Mucosa of gallbladder (tissue), 1 donor: ENCODE results near the gene RBPJL. TPM values are rescaled to one million over a fixed set of nuclear protein-coding genes. Genes with fewer than 3 reads are reported as not detected.

ENCODE experiments used
- DNase-seq: peaks from one replicate; pipeline ENCODE4 v3.0.0-alpha.2; 2020; ENCODE audit warnings: low spot score
- total RNA-seq: library from RNA; stranded (reverse); gene quantifications from one replicate; pipeline ENCODE4 v1.2.1, GENCODE V29; 2021
- donor health status: DM: no; HTN: no; CAD: no.

Gene RBPJL
- total RNA-seq, 1 donor from 2014 or later, result 0.26 TPM

DNA sequence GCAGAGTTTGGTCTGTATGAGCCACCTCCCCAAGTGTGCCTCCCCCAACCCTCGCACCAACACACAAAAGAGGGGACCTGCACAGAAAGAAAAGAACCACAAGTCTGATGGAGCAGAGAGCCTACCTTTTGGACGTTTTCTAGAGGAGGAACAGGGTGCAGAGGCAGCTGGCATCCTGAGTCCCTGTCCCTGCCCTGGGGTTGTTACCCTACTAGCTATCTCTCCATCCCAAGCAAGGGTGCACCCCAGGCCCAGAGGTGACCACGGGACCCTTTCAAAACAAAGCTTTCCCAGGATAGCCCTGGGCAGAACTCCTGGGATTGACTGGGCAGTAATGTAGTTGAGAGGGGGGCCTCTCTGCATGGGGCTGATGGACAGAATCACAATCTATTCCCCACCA lies 11.2 kb downstream of the RBPJL start:
- no peak for DNase-seq

DNA sequence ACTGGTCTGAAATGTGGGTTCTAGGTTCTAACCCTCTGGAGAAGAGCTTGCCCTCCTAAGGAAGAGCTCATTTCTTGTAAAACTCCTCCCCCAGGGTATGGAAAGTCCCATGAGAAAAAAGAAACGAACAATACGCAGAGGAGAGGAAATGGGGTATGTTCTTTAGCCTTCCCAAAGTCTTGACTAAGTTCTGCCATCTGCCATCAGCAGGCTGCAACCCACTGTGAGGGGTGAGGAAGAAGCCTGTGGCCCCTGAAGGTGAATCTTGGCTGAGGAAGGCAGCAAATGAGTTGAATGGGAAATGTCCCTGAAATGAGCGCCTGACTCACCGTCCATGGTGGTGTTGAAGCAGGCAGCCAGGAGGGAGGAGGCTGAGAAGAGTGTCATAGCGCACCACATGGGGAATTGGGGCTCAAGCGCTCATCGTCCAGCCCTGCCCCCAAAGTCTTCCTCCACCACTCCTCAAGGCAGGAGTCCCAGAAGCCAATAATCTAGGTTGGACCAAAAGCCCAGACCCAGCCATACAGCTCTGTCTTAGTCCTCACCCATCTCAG lies 11.8 kb downstream of the RBPJL start:
- no peak for DNase-seq

- DNase-seq, result no peak
Measured at GRCh38 chr20:45318948-45319347, 12.3 kb downstream of the RBPJL start.

DNA sequence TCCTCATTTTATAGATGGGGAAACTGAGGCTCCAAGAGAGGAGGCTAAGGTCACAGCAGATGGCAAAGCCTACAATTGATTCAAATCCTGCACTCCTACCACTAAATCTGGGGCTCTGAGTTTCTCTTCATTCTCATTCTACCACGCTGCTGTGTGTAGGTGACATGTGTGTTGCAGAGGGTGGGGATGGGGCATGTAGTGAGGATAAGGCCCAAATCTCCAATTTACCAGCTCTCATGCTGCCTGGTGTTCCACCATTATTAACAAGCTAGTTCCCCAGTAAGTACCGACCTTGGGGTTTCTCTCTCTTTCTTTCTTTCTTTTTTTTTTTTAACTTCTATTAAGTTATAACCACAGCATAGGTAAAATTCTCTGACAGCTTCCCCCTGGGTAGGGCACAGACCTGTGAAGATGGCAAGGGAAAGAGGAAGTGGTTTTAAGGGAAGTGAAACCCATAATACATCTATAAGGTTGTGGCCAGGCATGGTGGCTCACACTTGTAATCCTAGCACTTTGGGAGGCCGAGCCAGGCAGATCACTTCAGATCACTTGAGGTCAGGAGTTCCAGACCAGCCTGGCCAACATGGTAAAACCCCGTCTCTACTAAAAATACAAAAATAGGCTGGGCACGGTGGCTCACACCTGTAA lies 14.4 kb downstream of the RBPJL start:
- DNase-seq, result no peak

GRCh38 chr20:45322952-45323383 lies 16.3 kb downstream of the RBPJL start:
- DNase-seq, result peak; percentile 69

DNA sequence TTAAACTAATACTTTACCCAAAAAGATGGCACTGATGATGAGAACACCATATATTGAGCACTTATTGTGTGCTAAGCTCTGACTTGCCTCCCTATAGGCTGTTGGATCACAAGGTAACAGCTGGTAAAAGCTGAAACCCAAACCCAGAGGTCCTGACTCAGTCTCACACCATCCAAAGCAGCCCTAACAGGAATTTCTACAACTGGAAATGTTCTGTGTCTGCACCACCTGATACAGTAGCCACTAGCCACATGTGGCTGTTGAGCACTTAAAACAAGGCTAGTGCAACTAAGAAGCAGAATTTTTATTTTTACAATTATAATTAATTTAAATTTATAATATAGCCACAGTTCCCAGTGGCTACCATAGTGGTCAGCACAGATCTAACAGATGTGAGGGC lies 17.1 kb downstream of the RBPJL start:
- no peak for DNase-seq

GRCh38 chr20:45325371-45325770 lies 18.7 kb downstream of the RBPJL start:
- no peak for DNase-seq

GRCh38 chr20:45328451-45328850 lies 21.8 kb downstream of the RBPJL start:
- DNase-seq, result no peak

DNA sequence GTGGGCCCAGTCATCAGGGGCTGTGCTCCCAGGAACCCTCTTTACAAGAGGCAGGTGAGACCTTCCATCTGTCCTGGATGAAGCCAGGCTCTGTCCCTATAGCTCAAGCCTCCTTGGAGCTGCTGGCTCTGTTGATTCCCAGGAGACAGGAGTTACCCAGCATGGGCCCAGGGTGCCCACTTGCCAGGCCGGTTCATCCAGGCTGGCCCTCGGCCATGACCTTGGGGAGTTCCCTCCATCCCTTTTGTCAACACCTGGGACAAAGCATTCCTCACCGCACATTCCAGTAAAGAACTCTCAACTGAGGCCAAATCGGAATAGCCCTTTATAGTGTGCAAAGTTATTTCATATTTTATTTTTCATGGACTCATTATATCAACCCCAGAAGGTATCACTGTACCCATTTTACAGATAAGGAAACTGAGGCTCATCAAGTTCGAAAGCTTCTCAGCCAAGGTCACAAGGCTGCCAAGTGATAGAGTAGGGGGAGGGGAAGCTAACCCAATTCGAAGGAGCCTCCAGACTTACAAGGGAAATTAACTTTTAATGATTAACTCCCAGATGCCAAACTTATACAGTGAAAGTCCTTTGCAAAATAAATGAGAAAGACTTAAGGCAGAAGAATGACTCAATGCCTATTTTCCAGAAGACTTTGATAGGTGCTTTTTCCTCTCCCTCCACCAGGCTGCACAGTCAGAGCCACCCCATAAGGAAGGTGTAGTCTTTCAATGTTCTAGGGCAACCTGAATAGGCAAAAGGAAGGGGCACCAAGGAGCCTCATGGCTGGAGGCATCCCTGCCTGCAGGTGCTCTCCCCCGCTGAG lies 23.1 kb downstream of the RBPJL start:
- DNase-seq, result no peak

DNA sequence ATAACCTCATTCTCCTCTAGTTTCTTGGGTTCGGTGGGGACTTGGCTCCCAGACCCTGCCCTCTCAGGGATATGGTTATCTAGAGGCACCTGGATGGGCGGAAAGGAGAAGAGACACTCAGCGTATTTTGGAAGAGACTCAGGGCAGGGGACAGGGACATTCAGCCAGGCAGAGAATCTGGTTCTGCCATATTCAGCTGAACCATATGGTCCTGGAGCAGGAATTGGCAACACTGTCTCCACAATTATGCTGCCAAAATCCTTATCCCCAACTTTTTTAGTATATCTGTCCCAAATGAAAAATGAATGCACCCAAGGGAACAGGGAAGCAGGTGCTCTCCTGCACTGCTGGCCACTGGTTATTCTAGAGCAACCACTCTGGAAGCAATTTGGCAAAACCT lies 23.8 kb downstream of the RBPJL start:
- no peak for DNase-seq

GRCh38 chr20:45336530-45337366 lies 30.1 kb downstream of the RBPJL start:
- peak; percentile 65 for DNase-seq

DNA sequence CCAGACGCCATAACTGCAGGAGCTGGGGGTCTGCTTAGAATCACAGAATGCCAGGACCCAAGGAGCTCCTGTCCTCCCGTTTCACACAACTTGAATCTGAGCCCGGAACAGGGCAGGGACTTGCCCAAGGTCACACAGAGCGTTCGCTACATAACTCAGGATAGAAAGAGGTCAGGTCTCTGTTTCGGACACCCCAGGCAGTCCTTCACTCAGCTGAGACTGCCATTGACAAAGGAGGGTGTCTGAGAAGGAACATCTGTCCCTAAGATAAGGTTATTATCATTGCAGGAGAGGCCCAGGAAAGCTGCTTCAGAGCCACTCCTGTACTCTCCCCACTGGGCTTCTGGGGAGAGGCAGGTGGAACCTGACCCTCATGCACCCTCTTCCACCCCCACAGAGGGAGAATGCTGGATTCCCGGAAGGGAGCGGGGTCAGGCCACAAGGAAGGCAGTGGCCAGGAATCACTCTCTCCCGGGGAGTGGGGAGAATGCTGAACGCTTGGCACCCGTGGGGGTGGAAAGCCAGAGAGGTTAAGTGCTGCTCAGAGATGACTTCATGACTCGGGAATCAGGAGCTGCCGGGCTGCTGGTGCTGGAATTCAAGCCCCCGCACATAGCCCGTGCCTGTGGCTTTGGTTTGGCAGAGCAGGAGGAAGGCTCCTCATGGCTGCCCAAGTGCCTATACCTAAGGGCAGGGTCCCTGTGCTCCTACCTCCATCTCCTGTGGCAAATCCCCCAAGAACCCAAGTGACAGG lies 30.9 kb downstream of the RBPJL start:
- DNase-seq, result peak; percentile 81

GRCh38 chr20:45338121-45339030 lies 31.7 kb downstream of the RBPJL start:
- DNase-seq, result no peak

DNA sequence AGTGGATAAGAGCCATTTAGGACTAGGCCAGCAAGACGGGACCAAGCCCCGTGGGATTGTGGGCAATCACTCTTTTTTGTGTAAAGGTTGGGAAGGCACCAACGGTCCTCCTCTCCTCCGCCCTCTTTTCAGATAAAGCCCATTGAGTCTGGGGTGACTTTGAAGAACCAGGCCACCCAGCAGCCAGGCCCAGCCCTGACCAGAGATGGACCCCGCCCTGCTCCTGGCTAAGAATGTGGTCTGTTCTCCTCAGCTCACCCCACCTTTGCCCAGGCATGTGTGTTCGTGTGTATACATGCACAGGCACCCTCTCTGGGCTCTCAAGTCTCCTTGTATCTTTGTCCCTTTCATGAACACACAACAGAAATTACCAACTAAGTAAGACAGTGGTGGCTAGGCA lies 32.4 kb downstream of the RBPJL start:
- no peak for DNase-seq

DNA sequence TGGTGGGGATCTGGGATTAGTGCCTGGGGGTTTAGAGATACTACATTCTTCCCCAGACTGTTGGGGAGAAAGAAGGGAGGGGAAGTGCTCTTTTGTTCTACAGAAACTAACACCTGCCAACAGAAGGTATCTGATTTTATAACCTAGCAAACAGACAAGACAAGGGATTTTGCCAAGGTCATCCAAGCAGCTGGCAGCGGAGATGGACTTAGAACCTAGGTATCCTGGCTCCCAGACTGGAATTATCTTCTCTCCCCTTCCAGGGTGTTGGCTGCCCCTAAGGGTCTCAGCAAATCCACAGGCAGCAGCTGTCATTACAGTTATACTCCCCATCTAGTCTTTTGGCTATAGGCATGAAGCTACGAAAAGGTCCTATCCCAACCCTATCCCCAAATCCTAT lies 33.2 kb downstream of the RBPJL start:
- no peak for DNase-seq

- peak; percentile 42 for DNase-seq
Measured at GRCh38 chr20:45340236-45340847, 33.7 kb downstream of the RBPJL start.

DNA sequence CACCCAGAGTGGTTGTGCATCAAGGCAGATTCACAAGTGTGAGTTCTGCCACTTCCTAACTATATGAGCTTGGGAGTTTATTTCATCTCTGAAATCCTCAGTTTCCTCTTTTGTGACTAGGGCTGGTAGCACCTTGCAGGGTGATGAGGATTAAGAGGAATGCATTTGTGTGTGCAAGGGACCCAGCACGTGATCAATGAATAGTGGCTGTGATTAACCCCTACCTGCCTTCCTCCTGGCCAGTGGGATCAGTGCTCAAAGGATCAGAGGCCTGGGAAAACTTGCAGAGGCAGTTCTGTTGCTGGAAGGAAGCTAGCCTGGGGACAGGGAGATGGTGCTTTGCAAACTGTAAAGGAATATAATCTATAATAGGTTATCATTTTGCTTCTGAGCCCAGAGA lies 34.3 kb downstream of the RBPJL start:
- DNase-seq, result no peak

- no peak for DNase-seq
Measured at GRCh38 chr20:45341579-45341938, 34.9 kb downstream of the RBPJL start.

GRCh38 chr20:45341939-45342854 lies 35.6 kb downstream of the RBPJL start:
- peak; percentile 88 for DNase-seq
